Activated CD4-positive, alpha-beta T cell treated with anti-CD3 and anti-CD28 coated beads, Interleukin-2, amount 10 ng/mL, durations not matched to agents 7 days and 5 days (primary cell): ENCODE measurements around the gene SAMHD1. TPM values are rescaled to one million over a fixed set of nuclear protein-coding genes. Genes with fewer than 3 reads are reported as not detected.

ENCODE experiments used
- total RNA-seq, 2 experiments: library from RNA; stranded (reverse); gene quantifications; one replicate each; pipeline ENCODE4 v1.2.3, GENCODE V29; 2021

SAMHD1 gene
- total RNA-seq, 2 experiments from 2014 or later = 396 to 408 TPM

Other genes starting within 250 kb of the SAMHD1 start
- gene NDRG3, start 205.6 kb downstream of the SAMHD1 start, total RNA-seq = 10 to 100 TPM; 32.8 to 41.2 TPM
- gene DSN1, start 177.9 kb downstream of the SAMHD1 start, total RNA-seq = 10 to 100 TPM; 33.5 to 35.3 TPM
- not detected for gene TLDC2, start 75.6 kb downstream of the SAMHD1 start, total RNA-seq
- 10 to 100 TPM; 48.9 to 53.9 TPM for gene RBL1, start 144.3 kb upstream of the SAMHD1 start, total RNA-seq
- gene RPN2, start 227.6 kb upstream of the SAMHD1 start, total RNA-seq = 100 to 1,000 TPM; 154 to 176 TPM
- 1 to 10 TPM; 2.5 to 3.0 TPM for gene MROH8, start 227.8 kb upstream of the SAMHD1 start, total RNA-seq